ENCODE data around the gene ACSM5.
"Not testable (repeated sequence)": the region's sequence is repeated elsewhere in the genome, so short reads cannot be mapped to it uniquely, and the experiment has no call there.

The ACSM5 gene

DNA sequence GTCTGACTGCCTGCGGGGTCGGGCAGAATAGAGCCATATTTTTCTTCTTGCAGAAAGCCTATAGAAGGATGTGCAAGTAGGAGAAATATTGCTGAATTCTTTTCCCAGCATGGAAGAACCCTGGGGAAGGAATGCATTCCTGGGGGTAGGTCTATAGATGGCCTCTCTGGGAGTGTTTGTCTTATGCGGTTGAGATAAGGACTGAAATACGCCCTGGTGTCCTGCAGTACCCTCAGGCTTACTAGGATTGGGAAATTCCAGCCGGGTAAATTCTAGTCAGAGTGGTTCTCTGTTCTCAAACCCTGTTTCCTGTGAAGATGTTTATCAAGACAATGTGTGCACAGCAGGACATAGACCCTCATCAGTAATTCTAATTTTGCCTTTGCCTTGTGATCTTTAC is 44.3 kb downstream of the ACSM5 start:
- not testable (repeated sequence) for FAIRE-seq

DNA sequence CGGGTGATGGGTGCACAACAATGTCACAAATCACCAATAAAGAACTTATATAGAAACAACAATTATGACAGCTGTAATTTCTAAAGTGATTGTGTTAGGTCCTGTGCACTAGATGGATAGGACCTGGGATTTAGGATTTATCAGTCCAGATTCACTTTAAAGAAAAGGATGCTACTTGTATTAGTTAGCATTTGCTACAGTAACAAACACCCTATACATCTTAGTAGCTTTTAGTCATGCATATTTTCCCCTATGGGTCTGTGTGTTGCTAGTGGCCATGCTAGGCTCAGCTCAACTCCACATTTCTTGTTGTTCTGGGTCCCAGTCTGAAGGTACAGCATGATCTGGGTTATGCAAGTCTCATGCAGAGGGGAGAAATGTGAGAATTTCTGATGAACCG is 49.9 kb downstream of the ACSM5 start:
- not testable (repeated sequence) for FAIRE-seq

DNA sequence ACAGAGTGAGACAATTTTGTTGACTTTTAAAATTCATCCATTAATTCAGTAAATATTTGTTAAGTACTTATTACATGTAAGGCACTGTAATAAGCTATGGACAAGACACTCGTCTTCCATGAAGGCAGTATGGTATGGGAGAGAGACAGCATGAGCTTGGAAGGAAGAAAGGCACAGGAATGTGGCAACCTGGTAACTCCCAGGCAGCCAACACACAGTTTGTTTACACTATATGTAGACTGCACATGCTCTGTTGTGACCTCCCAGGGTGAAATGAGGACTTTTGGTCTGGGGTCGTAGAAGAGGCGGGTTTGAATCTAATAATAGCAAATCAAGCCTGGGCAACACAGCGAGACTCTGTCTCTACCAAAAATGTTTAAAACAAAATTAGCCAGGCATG is 51.0 kb downstream of the ACSM5 start:
- FAIRE-seq: not testable (repeated sequence)

DNA sequence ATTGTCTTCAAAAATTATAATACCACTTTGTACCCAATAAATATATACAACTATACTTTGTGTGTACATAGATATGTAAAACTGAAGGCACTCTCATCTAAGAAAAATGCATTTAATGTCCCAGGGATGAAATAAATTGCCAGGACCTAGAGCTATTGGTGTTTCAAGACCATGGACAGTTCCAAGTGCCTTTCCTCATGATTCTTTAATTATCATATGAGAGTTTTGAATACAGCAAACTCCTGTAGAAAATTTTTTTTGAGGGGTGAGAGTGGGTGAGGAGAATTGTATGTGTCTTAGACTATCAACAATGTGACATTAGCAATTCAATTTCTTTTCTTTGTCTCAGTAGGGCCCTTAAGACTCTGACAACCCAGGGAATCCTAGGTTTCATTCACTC is 59.6 kb downstream of the ACSM5 start:
- not testable (repeated sequence) for FAIRE-seq

DNA sequence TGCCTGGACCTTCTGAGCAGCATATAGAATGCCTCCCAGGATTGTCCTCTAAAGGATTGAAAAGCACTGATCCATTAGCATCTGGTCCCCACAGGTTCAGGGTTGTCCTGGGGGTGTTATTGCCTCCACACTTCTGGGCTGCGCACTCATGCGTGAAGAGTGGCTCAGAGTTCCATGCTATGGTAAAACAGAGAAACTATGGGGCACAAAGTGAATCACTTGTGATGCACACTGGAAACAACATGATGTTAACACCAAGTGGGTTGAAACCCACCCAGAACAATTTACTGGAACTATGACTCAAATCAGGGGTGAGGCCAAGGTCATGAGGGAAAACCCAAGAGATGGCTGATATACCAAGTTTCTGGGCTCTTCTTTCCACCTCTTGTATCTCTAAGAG is 60.6 kb downstream of the ACSM5 start:
- FAIRE-seq: not testable (repeated sequence)

DNA sequence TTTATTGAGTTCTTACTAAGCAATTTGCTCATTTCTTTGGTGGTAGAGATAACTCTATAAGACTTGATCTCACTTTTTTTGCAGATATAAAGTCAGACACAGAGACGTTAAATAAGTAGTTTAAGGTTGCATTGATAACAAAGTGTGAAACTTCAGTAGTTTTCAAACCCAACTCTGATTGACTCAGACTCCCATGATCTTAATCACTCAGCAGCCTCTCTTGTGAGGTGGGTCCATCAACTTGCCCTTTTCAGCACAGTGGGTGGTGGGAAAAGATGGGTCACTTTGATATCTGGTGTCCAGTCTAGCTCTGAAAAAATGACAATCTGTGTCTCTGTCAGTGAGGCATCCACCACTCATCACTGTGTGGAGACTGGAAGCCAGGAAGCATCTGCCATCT is 61.4 kb downstream of the ACSM5 start:
- not testable (repeated sequence) for FAIRE-seq

DNA sequence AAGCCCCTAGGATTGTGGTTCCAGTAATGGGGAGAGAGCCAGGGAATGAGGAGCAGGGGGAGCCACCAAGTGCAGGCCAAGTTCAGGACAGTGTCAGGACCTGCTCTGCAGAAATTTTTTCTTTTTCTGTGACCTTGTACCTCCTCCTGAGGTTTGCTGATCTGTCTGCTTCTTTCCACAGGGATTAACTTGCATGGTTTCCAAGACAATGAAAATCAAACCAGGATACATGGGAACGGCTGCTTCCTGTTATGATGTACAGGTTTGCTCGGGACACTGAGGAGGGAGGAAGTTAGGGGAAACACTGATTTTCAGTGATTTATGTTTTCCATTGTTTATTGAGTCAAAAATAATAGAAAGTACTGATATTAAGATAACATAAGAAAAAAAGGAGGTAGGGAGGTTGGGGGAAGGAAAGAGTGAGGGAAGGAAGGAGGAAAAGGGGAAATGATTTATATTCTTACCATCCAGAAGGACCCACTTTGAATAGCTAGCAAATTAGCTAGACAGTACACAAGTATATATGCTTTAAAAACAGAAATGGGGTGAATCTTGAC is 67.9 kb downstream of the ACSM5 start:
- not testable (repeated sequence) for FAIRE-seq

DNA sequence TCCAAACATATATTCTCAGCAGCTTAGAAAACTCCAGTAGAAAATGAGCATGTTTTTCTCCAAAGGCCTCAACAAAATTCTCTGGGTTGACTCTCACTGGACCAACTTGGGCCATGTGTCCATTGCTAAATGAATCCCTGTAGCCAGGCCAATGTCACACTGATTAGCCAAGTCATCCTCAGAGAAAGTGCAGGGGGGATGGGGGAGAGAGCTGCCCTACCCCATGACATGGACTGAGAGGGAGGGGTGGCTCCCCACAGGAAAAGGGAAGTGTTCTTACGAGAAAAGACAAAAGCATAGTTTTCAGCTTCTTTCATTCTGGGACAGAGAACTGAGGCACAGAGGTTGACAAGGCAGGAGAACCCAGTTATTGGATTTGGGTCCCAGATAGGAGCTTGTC is 74.7 kb downstream of the ACSM5 start:
- FAIRE-seq: not testable (repeated sequence)

DNA sequence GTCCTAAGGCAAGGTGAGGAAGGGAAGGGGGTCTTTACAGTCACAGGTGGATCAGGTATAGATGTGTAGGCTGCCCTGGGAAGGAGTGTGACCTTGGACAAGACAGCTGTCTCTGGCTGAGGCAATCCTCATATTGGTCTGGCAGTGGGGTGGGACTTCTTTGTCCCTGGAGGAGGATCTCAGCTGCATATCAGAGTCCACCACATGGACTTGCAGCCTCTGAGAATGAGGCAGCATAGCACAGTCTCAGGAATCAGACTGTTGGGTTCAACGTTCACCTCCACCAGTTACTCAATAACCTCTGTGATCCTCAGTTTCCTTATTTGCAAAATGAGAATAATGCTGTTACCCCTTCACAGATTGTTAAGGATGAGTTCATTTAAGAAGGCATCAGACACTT is 75.4 kb downstream of the ACSM5 start:
- FAIRE-seq: no peak

DNA sequence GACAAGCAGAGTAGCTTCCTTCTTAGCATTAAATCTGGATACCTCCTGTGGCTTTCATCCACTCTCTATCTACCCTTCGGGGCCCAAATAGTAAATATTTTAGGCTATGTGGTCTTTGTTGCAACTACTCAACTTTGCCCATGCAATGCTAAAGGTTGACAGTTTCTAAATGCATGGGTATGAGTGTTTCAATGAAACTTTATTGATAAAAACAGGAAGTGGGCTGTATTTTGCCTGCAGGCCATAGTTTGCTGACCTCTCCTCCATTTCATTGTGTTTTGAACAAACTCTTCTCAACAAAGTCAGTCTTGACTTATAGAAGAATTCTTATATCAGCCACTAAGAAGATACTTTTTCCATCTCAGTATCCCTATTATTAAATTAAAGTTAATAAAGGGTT is 76.1 kb downstream of the ACSM5 start:
- FAIRE-seq: no peak
